IMR-90 (cell line): Measurements from ENCODE around the gene SLC46A2. TPM values are rescaled to one million over a fixed set of nuclear protein-coding genes. Genes with fewer than 3 reads are reported as not detected.
A peak's percentile ranks its signal among the peaks of the same experiment; 100 is the strongest.

Experiments
- ATAC-seq: fragments of 200-7000 bp; cut with Tn5 transposase; 2 replicates; pipeline ENCODE4 v1.9.1; 2020; ENCODE audit warnings: low read depth, mild to moderate bottlenecking, moderate library complexity
- BruUV-seq: library from RNA; stranded (reverse); fragments of 400-500 nt; replicated peaks from 2 replicates; lab custom pipeline; 2021; lab: Mats Ljungman, UMichigan
- CTCF ChIA-PET: fragments of 300-600 bp; formaldehyde crosslinking; extraction: SDS; loops from one replicate; lab custom pipeline; 2021; ENCODE audit warnings: antibody characterized with exemption; lab: Yijun Ruan, JAX
- POLR2A ChIA-PET: fragments of 300-600 bp; sonication (Branson Sonifier 250); formaldehyde crosslinking; loops from one replicate; lab custom pipeline; 2022; ENCODE audit warnings: antibody characterized with exemption; ENCODE audit not compliant: unreplicated experiment; lab: Charles Lee
- DNase-seq: peaks from one replicate; pipeline ENCODE4 v3.0.0; 2013
- H2AFZ ChIP-seq: replicated peaks from 2 replicates; pipeline ENCODE3; 2013; ENCODE audit warnings: low read length, mild to moderate bottlenecking; ENCODE audit not compliant: poor library complexity
- H2AK5ac ChIP-seq: 2 replicates; pipeline ENCODE4 v1.6.1; 2013; ENCODE audit warnings: low read depth, low read length, inconsistent platforms
- H2AK9ac ChIP-seq: replicated peaks from 2 replicates; pipeline ENCODE3; 2013; ENCODE audit warnings: mild to moderate bottlenecking, low read depth, low read length, moderate library complexity; ENCODE audit not compliant: poor library complexity
- H2BK120ac ChIP-seq: 2 replicates; pipeline ENCODE4 v1.6.1; 2013; ENCODE audit warnings: low read depth, low read length, inconsistent platforms
- H2BK15ac ChIP-seq: 3 replicates; pipeline ENCODE4 v1.6.1; 2013; ENCODE audit warnings: low read depth, low read length, inconsistent platforms
- H2BK20ac ChIP-seq: 2 replicates; pipeline ENCODE4 v1.6.1; 2013; ENCODE audit warnings: low read depth, mild to moderate bottlenecking, inconsistent platforms, low read length, moderate library complexity
- H2BK5ac ChIP-seq: 2 replicates; pipeline ENCODE4 v1.6.1; 2013; ENCODE audit warnings: mild to moderate bottlenecking, low read depth, low read length, inconsistent platforms; ENCODE audit not compliant: poor library complexity, severe bottlenecking
- H3K14ac ChIP-seq: replicated peaks from 2 replicates; pipeline ENCODE4 v1.6.1; 2013; ENCODE audit warnings: low read depth, low read length, inconsistent platforms
- H3K18ac ChIP-seq: 2 replicates; pipeline ENCODE4 v1.6.1; 2013; ENCODE audit warnings: low read depth, low read length, control low read depth
- H3K23ac ChIP-seq: 2 replicates; pipeline ENCODE4 v1.6.1; 2013; ENCODE audit warnings: low read depth, low read length, inconsistent platforms
- H3K27ac ChIP-seq: 2 replicates; pipeline ENCODE4 v1.5.1; 2013; ENCODE audit warnings: mild to moderate bottlenecking, control low read depth, low read length; ENCODE audit not compliant: insufficient read depth
- H3K27me3 ChIP-seq: 2 replicates; pipeline ENCODE4 v1.6.1; 2013; ENCODE audit warnings: low read length; ENCODE audit not compliant: control insufficient read depth, insufficient read depth
- H3K36me3 ChIP-seq: 2 replicates; pipeline ENCODE4 v1.6.1; 2013; ENCODE audit warnings: low read length, mixed read lengths; ENCODE audit not compliant: control insufficient read depth, insufficient read depth
- H3K4ac ChIP-seq: 2 replicates; pipeline ENCODE4 v1.6.1; 2013; ENCODE audit warnings: low read depth, low read length, inconsistent platforms
- H3K4me1 ChIP-seq: 2 replicates; pipeline ENCODE4 v1.6.1; 2013; ENCODE audit warnings: low read length, mixed read lengths; ENCODE audit not compliant: control insufficient read depth, insufficient read depth
- H3K4me2 ChIP-seq: 2 replicates; pipeline ENCODE4 v1.6.1; 2013; ENCODE audit warnings: low read depth, mild to moderate bottlenecking, control low read depth, low read length, moderate library complexity
- H3K4me3 ChIP-seq: 2 replicates; pipeline ENCODE4 v1.5.1; 2013; ENCODE audit warnings: low read depth, mild to moderate bottlenecking, control low read depth, low read length, moderate library complexity; ENCODE audit not compliant: insufficient read depth
- H3K56ac ChIP-seq: 2 replicates; pipeline ENCODE4 v1.6.1; 2013; ENCODE audit warnings: low read length, inconsistent platforms; ENCODE audit not compliant: insufficient read depth; ENCODE audit errors: extremely low read depth
- H3K79me1 ChIP-seq, 2 experiments: 2 replicates each; pipeline ENCODE4 v1.6.1; 2013; ENCODE audit warnings: low read length in 2 of 2, inconsistent platforms in 1 of 2, low read depth in 1 of 2
- H3K9ac ChIP-seq: 2 replicates; pipeline ENCODE4 v1.6.1; 2013; ENCODE audit warnings: low read depth, low read length, control low read depth
- H3K9me1 ChIP-seq: 2 replicates; pipeline ENCODE4 v1.6.1; 2013; ENCODE audit warnings: low read length, inconsistent platforms; ENCODE audit not compliant: insufficient read depth
- H3K9me3 ChIP-seq: 2 replicates; pipeline ENCODE4 v1.6.1; 2013; ENCODE audit warnings: low read length; ENCODE audit not compliant: control insufficient read depth, insufficient read depth
- H4K20me1 ChIP-seq: 2 replicates; pipeline ENCODE4 v1.6.1; 2013; ENCODE audit warnings: low read length, inconsistent platforms; ENCODE audit not compliant: insufficient read depth
- H4K5ac ChIP-seq: 2 replicates; pipeline ENCODE4 v1.6.1; 2013; ENCODE audit warnings: mild to moderate bottlenecking, low read depth, low read length, control low read depth
- H4K8ac ChIP-seq, 2 experiments: 2 replicates each; pipeline ENCODE4 v1.6.1; 2013; ENCODE audit warnings: low read depth in 2 of 2, low read length in 2 of 2, control low read depth in 1 of 2, inconsistent platforms in 1 of 2
- H4K91ac ChIP-seq: 2 replicates; pipeline ENCODE4 v1.6.1; 2013; ENCODE audit warnings: low read depth, low read length, inconsistent platforms; ENCODE audit not compliant: insufficient read depth
- CEBPB ChIP-seq: IDR thresholded peaks from 2 replicates; pipeline ENCODE4 v1.6.1; 2012; ENCODE audit warnings: low read depth, low read length, improper control_type of control experiment
- CHD1 ChIP-seq: IDR thresholded peaks from 2 replicates; pipeline ENCODE4 v1.6.1; 2012; ENCODE audit warnings: low read depth, low read length, improper control_type of control experiment
- MAFK ChIP-seq: IDR thresholded peaks from 2 replicates; pipeline ENCODE4 v1.6.1; 2012; ENCODE audit warnings: low read depth, low read length, improper control_type of control experiment
- MXI1 ChIP-seq: IDR thresholded peaks from 2 replicates; pipeline ENCODE4 v1.6.1; 2012; ENCODE audit warnings: low read depth, mild to moderate bottlenecking, low read length, moderate library complexity, borderline replicate concordance
- WGBS, 2 experiments: methylation state at CpG; one replicate each; pipeline versions ENCODE4 v1.1.5 to v1.1.7; 2013; ENCODE audit warnings: missing lambda C conversion rate in 2 of 2; ENCODE audit not compliant: insufficient read length in 1 of 2; ENCODE audit errors: extremely low coverage in 2 of 2; 5-methylcytosine and 5-hydroxymethylcytosine counted together
- dilution Hi-C: fragments of 300-500 bp; cut with HindIII; formaldehyde crosslinking; loops from one replicate; pipeline ENCODE4 v1.14.3; 2018; ENCODE audit warnings: low sequenced_read_pairs; ENCODE audit not compliant: unreplicated experiment
- in situ Hi-C: fragments of 300-500 bp; cut with MboI; formaldehyde crosslinking; loops from 3 replicates; pipeline ENCODE4 v1.14.3; 2019; ENCODE audit warnings: low sequenced_read_pairs, inconsistent platforms, mixed read lengths
- intact Hi-C: fragments of 100-400 bp; cut with micrococcal nuclease; formaldehyde crosslinking; loops from 2 replicates; pipeline ENCODE4 v1.10.0; 2022
- polyA plus RNA-seq, 3 experiments: library from polyadenylated mRNA; depleted of rRNA; stranded (reverse); fragments of >200 nt; gene quantifications; 2 replicates each; pipeline ENCODE4 v1.2.3, GENCODE V29; 2012; ENCODE audit warnings: low replicate concordance in 1 of 3
- total RNA-seq: library from RNA; depleted of rRNA; stranded (reverse); fragments of >200 nt; gene quantifications from 2 replicates; pipeline ENCODE4 v1.2.3, GENCODE V29; 2012

Gene SLC46A2
- total and polyA plus RNA-seq, 2 of the 4 experiments (the other 2 are of a cell fraction), result not detected

GRCh38 chr9:112858625-112859147 is 32.0 kb downstream of the SLC46A2 start:
- H3K4me2 ChIP-seq, result no peak overlapping the region

More at GRCh38 chr9:112858625-112859147, 32.0 kb downstream of the SLC46A2 start:
- dilution Hi-C loops, result no loop called here
- H3K23ac ChIP-seq, result no peak overlapping the region
- no peak overlapping the region for H2BK120ac ChIP-seq
- POLR2A ChIA-PET, result no interaction called here
- no peak overlapping the region for H2AFZ ChIP-seq
- H3K4me1 ChIP-seq, result peaks cover 15% of the 10 kb centered on the region
- TF ChIP-seq CEBPB (peak; percentile 91), CHD1 (no peak), MXI1 (no peak), MAFK (0 out of 2 replicates have a peak, but pooled peaks have one; percentile 3)
- no TSS peak for BruUV-seq
- WGBS, 2 experiments, result no CpG with 5 or more reads among the region's 6 CpGs
- no peak overlapping the region for H4K91ac ChIP-seq
- H4K5ac ChIP-seq, result no peak overlapping the region
- no peak overlapping the region for H2BK5ac ChIP-seq
- intact Hi-C loops, result no loop called here
- no peaks in the 10 kb centered on the region for H3K27me3 ChIP-seq
- CTCF ChIA-PET, result interaction anchor here (1.1 kb wide), 1 partner anchor 44 kb away, joined by 4 read pairs; no protein-coding TSS in a partner anchor
- H3K36me3 ChIP-seq, result peaks cover 4% of the 10 kb centered on the region; the same call in 1 of the 2 replicates
- no peak overlapping the region for H3K56ac ChIP-seq
- H2BK15ac ChIP-seq, result no peak overlapping the region
- H4K8ac ChIP-seq, result no peak overlapping the region
- H3K9me3 ChIP-seq, result no peaks in the 10 kb centered on the region
- no peak overlapping the region for H3K27ac ChIP-seq
- H3K14ac ChIP-seq, result no peak overlapping the region
- peaks cover 8% of the 10 kb centered on the region for H3K9me1 ChIP-seq
- H4K20me1 ChIP-seq, result no peaks in the 10 kb centered on the region
- no peak overlapping the region for H3K4ac ChIP-seq
- peaks cover 0 to 7% of the 10 kb centered on the region in 2 experiments; a peak in 2 of 4 replicates for H3K79me1 ChIP-seq
- no peak overlapping the region for H2AK9ac ChIP-seq
- H3K9ac ChIP-seq, result no peak overlapping the region
- peak; percentile 16 for DNase-seq
- no peak overlapping the region for H3K18ac ChIP-seq
- no peak for ATAC-seq
- no peak overlapping the region for H2BK20ac ChIP-seq
- H3K4me3 ChIP-seq, result no peak overlapping the region
- no peak overlapping the region for H2AK5ac ChIP-seq
- in situ Hi-C loops, result no loop called here
